HG03575 (cell line): ENCODE data around the gene PPP1R3F.
"Not testable (repeated sequence)": the region's sequence is repeated elsewhere in the genome, so short reads cannot be mapped to it uniquely, and the experiment has no call there.

Experiments
- ATAC-seq: cut with Tn5 transposase; IDR thresholded peaks from one replicate; pipeline ENCODE4 v1.9.1; 2021; ENCODE audit not compliant: unreplicated experiment, insufficient number of reproducible peaks, low FRiP score; ENCODE audit errors: extremely low read depth

PPP1R3F gene

GRCh38 chrX:49269010-49269766, 405 bp upstream of the PPP1R3F start:
- ATAC-seq = peak; percentile 85

- no peak for ATAC-seq
Observed at GRCh38 chrX:49270249-49270921, 792 bp downstream of the PPP1R3F start.

- no peak for ATAC-seq
Observed at GRCh38 chrX:49271341-49271740, 1.7 kb downstream of the PPP1R3F start.

GRCh38 chrX:49272421-49272820, 2.8 kb downstream of the PPP1R3F start:
- no peak for ATAC-seq

GRCh38 chrX:49273181-49273727, 3.7 kb downstream of the PPP1R3F start:
- no peak for ATAC-seq

- ATAC-seq = no peak
Observed at GRCh38 chrX:49276207-49276606, 6.6 kb downstream of the PPP1R3F start.

- ATAC-seq = no peak
Observed at GRCh38 chrX:49276671-49277534, 7.3 kb downstream of the PPP1R3F start.

GRCh38 chrX:49277535-49277830, 7.9 kb downstream of the PPP1R3F start:
- no peak for ATAC-seq

GRCh38 chrX:49278081-49278480, 8.5 kb downstream of the PPP1R3F start:
- ATAC-seq = no peak

GRCh38 chrX:49282647-49283011, 13.0 kb downstream of the PPP1R3F start:
- no peak for ATAC-seq

GRCh38 chrX:49284212-49284611, 14.6 kb downstream of the PPP1R3F start:
- no peak for ATAC-seq

GRCh38 chrX:49286136-49286535, 16.5 kb downstream of the PPP1R3F start:
- ATAC-seq = no peak

- ATAC-seq = no peak
Observed at GRCh38 chrX:49286581-49286980, 17.0 kb downstream of the PPP1R3F start.

- no peak for ATAC-seq
Observed at GRCh38 chrX:49287665-49288064, 18.1 kb downstream of the PPP1R3F start.

GRCh38 chrX:49290215-49290614, 20.6 kb downstream of the PPP1R3F start:
- no peak for ATAC-seq

- no peak for ATAC-seq
Observed at GRCh38 chrX:49291615-49292337, 22.2 kb downstream of the PPP1R3F start.

- ATAC-seq = no peak
Observed at GRCh38 chrX:49292400-49293362, 23.1 kb downstream of the PPP1R3F start.

- ATAC-seq = not testable (repeated sequence)
Observed at GRCh38 chrX:49299293-49299692, 29.7 kb downstream of the PPP1R3F start.
